WTC11 (cell line): Measurements from ENCODE around the gene STOX2. TPM values are rescaled to one million over a fixed set of nuclear protein-coding genes. Genes with fewer than 3 reads are reported as not detected.

ENCODE experiments used
- ATAC-seq: fragments of 200-7000 bp; cut with Tn5 transposase; 2 replicates; pipeline ENCODE4 v1.10.0; 2021; ENCODE audit warnings: mild to moderate bottlenecking, moderate library complexity
- CTCF ChIA-PET: fragments of 300-600 bp; sonication (Branson Sonifier 250); formaldehyde crosslinking; loops from one replicate; lab custom pipeline; 2021; ENCODE audit warnings: antibody characterized with exemption; lab: Charles Lee
- POLR2A ChIA-PET: fragments of 350-600 bp; sonication (Branson Sonifier 250); formaldehyde crosslinking; loops from one replicate; lab custom pipeline; 2021; ENCODE audit warnings: antibody characterized with exemption; lab: Charles Lee
- DNase-seq: peaks from one replicate; pipeline ENCODE4 v3.0.0; 2021; ENCODE audit warnings: low spot score
- H3K27ac Mint-ChIP-seq: 2 replicates; pipeline ENCODE4 v1.8.0; 2021; ENCODE audit warnings: mixed read lengths
- H3K27me3 Mint-ChIP-seq: 2 replicates; pipeline ENCODE4 v1.8.0; 2021; ENCODE audit warnings: low read depth, mild to moderate bottlenecking, moderate library complexity, mixed read lengths
- H3K36me3 Mint-ChIP-seq: 2 replicates; pipeline ENCODE4 v1.8.0; 2021; ENCODE audit warnings: mixed read lengths
- H3K4me1 Mint-ChIP-seq: 2 replicates; pipeline ENCODE4 v1.8.0; 2022; ENCODE audit warnings: mixed read lengths
- H3K4me3 Mint-ChIP-seq: 2 replicates; pipeline ENCODE4 v1.8.0; 2021; ENCODE audit warnings: mild to moderate bottlenecking, moderate library complexity, mixed read lengths
- H3K9me3 Mint-ChIP-seq: 2 replicates; pipeline ENCODE4 v1.8.0; 2021; ENCODE audit warnings: mixed read lengths
- ARID4B ChIP-seq: sonication (generic); formaldehyde crosslinking; IDR thresholded peaks from 2 replicates; pipeline ENCODE4 v1.8.0; 2023; ENCODE audit warnings: missing genetic modification reagents, mild to moderate bottlenecking, borderline replicate concordance
- ATF2 ChIP-seq: sonication (generic); formaldehyde crosslinking; IDR thresholded peaks from 2 replicates; pipeline ENCODE4 v1.8.1; 2022; ENCODE audit warnings: low read depth, missing genetic modification reagents, borderline replicate concordance
- FOXJ3 ChIP-seq: sonication (generic); formaldehyde crosslinking; IDR thresholded peaks from 2 replicates; pipeline ENCODE4 v1.9.0; 2021; ENCODE audit warnings: missing genetic modification reagents, mild to moderate bottlenecking, borderline replicate concordance
- GTF2I ChIP-seq: fragments of 250-450 bp; sonication (Bioruptor Pico); conservative IDR thresholded peaks from 2 replicates; pipeline ENCODE4 v1.4.0; 2021; ENCODE audit warnings: mild to moderate bottlenecking
- HMGA2 ChIP-seq: fragments of 250-450 bp; sonication (Bioruptor Pico); IDR thresholded peaks from 2 replicates; pipeline ENCODE4 v1.4.0; 2021; ENCODE audit warnings: mild to moderate bottlenecking, moderate library complexity
- MXD4 ChIP-seq: fragments of 250-450 bp; sonication (Bioruptor Pico); IDR thresholded peaks from 2 replicates; pipeline ENCODE4 v1.8.0; 2021; ENCODE audit warnings: mild to moderate bottlenecking, moderate library complexity, borderline replicate concordance
- OVOL2 ChIP-seq: fragments of 250-450 bp; sonication (Bioruptor Pico); IDR thresholded peaks from 2 replicates; pipeline ENCODE4 v1.9.0; 2021; ENCODE audit warnings: mild to moderate bottlenecking, borderline replicate concordance
- SMAD4 ChIP-seq: sonication (generic); formaldehyde crosslinking; IDR thresholded peaks from 2 replicates; pipeline ENCODE4 v1.8.0; 2022; ENCODE audit warnings: mild to moderate bottlenecking, missing genetic modification reagents
- SP1 ChIP-seq: sonication (generic); formaldehyde crosslinking; conservative IDR thresholded peaks from 2 replicates; pipeline ENCODE4 v1.8.1; 2022; ENCODE audit warnings: missing genetic modification reagents
- TCF7 ChIP-seq: sonication (generic); formaldehyde crosslinking; IDR thresholded peaks from 2 replicates; pipeline ENCODE4 v1.8.0; 2022; ENCODE audit warnings: mild to moderate bottlenecking, low read depth, missing genetic modification reagents, moderate library complexity
- ZNF121 ChIP-seq: sonication (generic); formaldehyde crosslinking; IDR thresholded peaks from 2 replicates; pipeline ENCODE4 v1.8.0; 2023; ENCODE audit warnings: missing genetic modification reagents
- ZNF138 ChIP-seq: sonication (generic); formaldehyde crosslinking; conservative IDR thresholded peaks from 2 replicates; pipeline ENCODE4 v1.8.1; 2022; ENCODE audit warnings: mild to moderate bottlenecking, moderate library complexity, missing genetic modification reagents
- ZNF232 ChIP-seq: sonication (generic); formaldehyde crosslinking; IDR thresholded peaks from 2 replicates; pipeline ENCODE4 v1.8.0; 2022; ENCODE audit warnings: mild to moderate bottlenecking, missing genetic modification reagents
- total RNA-seq: library from RNA; stranded (reverse); gene quantifications from 3 replicates; pipeline ENCODE4 v1.2.3, GENCODE V29; 2021
- TF ChIP-seq, protein P1 (sequence below): sonication (generic); formaldehyde crosslinking; IDR thresholded peaks from 2 replicates; pipeline ENCODE4 v1.8.1; 2022; ENCODE audit warnings: missing genetic modification reagents, borderline replicate concordance
- TF ChIP-seq, protein P2 (sequence below): sonication (generic); formaldehyde crosslinking; IDR thresholded peaks from 2 replicates; pipeline ENCODE4 v1.8.1; 2023; ENCODE audit warnings: mild to moderate bottlenecking, moderate library complexity, missing genetic modification reagents
- TF ChIP-seq, protein P3 (sequence below): sonication (generic); formaldehyde crosslinking; IDR thresholded peaks from 2 replicates; pipeline ENCODE4 v1.8.0; 2022; ENCODE audit warnings: mild to moderate bottlenecking, missing genetic modification reagents
- TF ChIP-seq, protein P4 (sequence below): sonication (generic); formaldehyde crosslinking; IDR thresholded peaks from 2 replicates; pipeline ENCODE4 v1.8.0; 2022; ENCODE audit warnings: mild to moderate bottlenecking, missing genetic modification reagents

STOX2 gene
- total RNA-seq, 1 experiment from 2014 or later, result 31.6 TPM

GRCh38 chr4:183988874-183989273 lies 83.8 kb downstream of the STOX2 start (continued):
- TF ChIP-seq ARID4B (CRISPR knock-in tag) (no peak), ZNF121 (CRISPR knock-in tag) (no peak), ATF2 (CRISPR knock-in tag) (no peak), SP1 (CRISPR knock-in tag) (no peak)

DNA sequence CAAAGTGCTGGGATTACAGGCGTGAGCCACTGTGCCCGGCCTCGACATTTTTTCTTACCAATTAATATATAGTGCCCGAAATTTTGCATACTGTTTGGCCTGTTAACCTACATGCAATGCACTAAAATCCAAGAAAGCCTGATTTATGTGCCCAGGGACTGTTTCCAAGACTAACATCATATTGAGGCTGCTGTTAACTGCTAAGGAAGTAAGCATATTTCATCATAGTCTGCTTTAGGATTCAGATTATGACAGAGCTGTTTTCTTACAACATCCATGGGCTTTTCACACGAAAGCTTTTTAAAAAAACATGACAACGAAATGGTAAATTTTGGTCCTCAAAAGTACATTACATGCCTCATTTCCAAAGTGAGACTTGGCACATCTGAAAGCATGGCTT lies 84.4 kb downstream of the STOX2 start:
- DNase-seq (no peak), ATAC-seq (no peak)
- Mint-ChIP-seq H3K9me3 (no peaks in the 10 kb centered on the region), H3K27ac (no peak overlapping the region), H3K4me1 (peaks cover 16% of the 10 kb centered on the region), H3K27me3 (no peaks in the 10 kb centered on the region), H3K4me3 (no peak overlapping the region), H3K36me3 (no peaks in the 10 kb centered on the region)
- no peak for TF ChIP-seq FOXJ3 (CRISPR knock-in tag)
- POLR2A ChIA-PET, result no interaction called here
- CTCF ChIA-PET, result no interaction called here

DNA sequence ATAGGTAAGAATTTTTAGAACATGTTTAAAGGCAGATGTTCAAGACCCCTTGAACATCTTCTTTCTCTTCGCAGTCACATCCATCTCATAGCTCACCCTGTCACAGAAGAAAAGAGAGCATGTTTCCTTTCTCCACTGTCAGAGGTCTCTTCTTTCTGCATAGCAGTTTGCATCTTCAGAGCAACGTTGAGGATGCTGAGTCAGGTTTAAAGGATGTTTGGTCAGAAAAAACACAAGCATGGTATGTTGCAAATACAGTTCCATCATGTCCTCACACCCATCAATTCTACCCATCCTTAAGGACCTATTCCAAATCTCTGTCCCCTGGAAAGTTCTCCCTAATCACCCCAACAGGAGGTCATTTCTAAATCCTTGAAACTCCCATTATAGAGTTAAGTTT lies 84.8 kb downstream of the STOX2 start:
- Mint-ChIP-seq H3K27ac (no peak overlapping the region), H3K4me1 (peaks cover 21% of the 10 kb centered on the region)
- TF ChIP-seq, protein P1, sequence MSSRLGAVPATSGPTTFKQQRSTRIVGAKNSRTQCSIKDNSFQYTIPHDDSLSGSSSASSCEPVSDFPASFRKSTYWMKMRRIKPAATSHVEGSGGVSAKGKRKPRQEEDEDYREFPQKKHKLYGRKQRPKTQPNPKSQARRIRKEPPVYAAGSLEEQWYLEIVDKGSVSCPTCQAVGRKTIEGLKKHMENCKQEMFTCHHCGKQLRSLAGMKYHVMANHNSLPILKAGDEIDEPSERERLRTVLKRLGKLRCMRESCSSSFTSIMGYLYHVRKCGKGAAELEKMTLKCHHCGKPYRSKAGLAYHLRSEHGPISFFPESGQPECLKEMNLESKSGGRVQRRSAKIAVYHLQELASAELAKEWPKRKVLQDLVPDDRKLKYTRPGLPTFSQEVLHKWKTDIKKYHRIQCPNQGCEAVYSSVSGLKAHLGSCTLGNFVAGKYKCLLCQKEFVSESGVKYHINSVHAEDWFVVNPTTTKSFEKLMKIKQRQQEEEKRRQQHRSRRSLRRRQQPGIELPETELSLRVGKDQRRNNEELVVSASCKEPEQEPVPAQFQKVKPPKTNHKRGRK (CRISPR knock-in tag), result no peak
- TF ChIP-seq, protein P2, sequence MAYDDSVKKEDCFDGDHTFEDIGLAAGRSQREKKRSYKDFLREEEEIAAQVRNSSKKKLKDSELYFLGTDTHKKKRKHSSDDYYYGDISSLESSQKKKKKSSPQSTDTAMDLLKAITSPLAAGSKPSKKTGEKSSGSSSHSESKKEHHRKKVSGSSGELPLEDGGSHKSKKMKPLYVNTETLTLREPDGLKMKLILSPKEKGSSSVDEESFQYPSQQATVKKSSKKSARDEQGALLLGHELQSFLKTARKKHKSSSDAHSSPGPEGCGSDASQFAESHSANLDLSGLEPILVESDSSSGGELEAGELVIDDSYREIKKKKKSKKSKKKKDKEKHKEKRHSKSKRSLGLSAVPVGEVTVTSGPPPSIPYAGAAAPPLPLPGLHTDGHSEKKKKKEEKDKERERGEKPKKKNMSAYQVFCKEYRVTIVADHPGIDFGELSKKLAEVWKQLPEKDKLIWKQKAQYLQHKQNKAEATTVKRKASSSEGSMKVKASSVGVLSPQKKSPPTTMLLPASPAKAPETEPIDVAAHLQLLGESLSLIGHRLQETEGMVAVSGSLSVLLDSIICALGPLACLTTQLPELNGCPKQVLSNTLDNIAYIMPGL (CRISPR knock-in tag), result no peak
- no peak for TF ChIP-seq ZNF138 (CRISPR knock-in tag)
- TF ChIP-seq GTF2I, result no peak
- TF ChIP-seq, protein P3, sequence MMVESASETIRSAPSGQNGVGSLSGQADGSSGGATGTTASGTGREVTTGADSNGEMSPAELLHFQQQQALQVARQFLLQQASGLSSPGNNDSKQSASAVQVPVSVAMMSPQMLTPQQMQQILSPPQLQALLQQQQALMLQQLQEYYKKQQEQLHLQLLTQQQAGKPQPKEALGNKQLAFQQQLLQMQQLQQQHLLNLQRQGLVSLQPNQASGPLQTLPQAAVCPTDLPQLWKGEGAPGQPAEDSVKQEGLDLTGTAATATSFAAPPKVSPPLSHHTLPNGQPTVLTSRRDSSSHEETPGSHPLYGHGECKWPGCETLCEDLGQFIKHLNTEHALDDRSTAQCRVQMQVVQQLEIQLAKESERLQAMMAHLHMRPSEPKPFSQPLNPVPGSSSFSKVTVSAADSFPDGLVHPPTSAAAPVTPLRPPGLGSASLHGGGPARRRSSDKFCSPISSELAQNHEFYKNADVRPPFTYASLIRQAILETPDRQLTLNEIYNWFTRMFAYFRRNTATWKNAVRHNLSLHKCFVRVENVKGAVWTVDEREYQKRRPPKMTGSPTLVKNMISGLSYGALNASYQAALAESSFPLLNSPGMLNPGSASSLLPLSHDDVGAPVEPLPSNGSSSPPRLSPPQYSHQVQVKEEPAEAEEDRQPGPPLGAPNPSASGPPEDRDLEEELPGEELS (CRISPR knock-in tag), result no peak
- TF ChIP-seq, protein P4, sequence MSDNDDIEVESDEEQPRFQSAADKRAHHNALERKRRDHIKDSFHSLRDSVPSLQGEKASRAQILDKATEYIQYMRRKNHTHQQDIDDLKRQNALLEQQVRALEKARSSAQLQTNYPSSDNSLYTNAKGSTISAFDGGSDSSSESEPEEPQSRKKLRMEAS (CRISPR knock-in tag), result no peak
- no peak for TF ChIP-seq HMGA2 (CRISPR knock-in tag)
- TF ChIP-seq OVOL2, result no peak
- TF ChIP-seq SMAD4 (CRISPR knock-in tag), result no peak
- TF ChIP-seq MXD4 (CRISPR knock-in tag), result no peak
- TF ChIP-seq ZNF232, result no peak
- TF ChIP-seq TCF7 (CRISPR knock-in tag), result no peak
- TF ChIP-seq, all 79 proteins: peak for 0
- no peaks in the 10 kb centered on the region for H3K27me3 Mint-ChIP-seq
- DNase-seq, result no peak
- no peak for ATAC-seq
- ChIA-PET POLR2A (no interaction called here), CTCF (interaction anchor here (0.7 kb wide), 1 partner anchor 158 kb away, joined by 3 read pairs; no protein-coding TSS in a partner anchor)
- no peaks in the 10 kb centered on the region for H3K9me3 Mint-ChIP-seq
- no peak overlapping the region for H3K4me3 Mint-ChIP-seq
- no peaks in the 10 kb centered on the region for H3K36me3 Mint-ChIP-seq
